Uterus (tissue), 2 donors: ENCODE data around the gene ITSN1.

Experiments
- POLR2A ChIP-seq, 2 donors: fragments of 450-650 bp; IDR thresholded peaks; one replicate each; pipeline ENCODE4 v1.6.1; 2016; ENCODE audit warnings: antibody characterized with exemption in 2 of 2, mild to moderate bottlenecking in 1 of 2, moderate library complexity in 1 of 2
- TF ChIP-seq, protein P1 (sequence below), 4 experiments: fragments of 200-600 bp in 2 of 4; fragments of 450-650 bp in 2 of 4; sonication (generic) in 2 of 4; IDR thresholded peaks; one replicate each; pipeline ENCODE4 v1.5.1; 2016 to 2019; ENCODE audit warnings: antibody characterized with exemption in 4 of 4, mild to moderate bottlenecking in 2 of 4, moderate library complexity in 1 of 4

DNA sequence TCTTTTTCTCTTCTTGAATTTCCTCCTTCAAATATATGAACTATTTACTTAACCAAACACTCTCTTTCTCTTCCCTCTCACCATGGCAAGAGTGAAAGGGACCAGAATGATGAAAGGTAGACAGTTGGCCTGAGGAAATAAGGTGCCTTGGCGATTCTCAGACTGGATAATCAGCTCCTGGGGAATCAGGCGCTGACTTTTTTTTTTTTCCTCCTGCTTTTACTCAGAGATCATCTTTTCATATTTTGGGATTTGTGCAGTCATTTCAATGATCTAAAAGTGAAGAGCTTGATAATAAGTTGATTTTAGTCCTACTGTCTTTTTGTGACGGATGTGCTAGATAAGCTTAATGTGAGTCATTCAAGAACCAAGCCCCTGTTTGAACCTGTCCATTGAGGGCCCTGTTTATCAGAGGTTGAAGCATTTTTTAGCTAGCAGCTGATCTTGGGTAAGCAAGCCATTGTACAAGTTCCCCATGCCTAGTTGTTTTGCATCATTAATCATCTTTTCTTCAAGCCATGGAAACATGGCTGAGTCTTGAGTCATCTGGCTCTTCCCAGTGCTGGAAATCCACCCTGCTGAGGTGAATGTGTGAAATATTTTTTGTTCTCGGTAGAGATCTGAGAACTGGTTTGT lies 40.8 kb downstream of the ITSN1 start:
- TF ChIP-seq, protein P1, sequence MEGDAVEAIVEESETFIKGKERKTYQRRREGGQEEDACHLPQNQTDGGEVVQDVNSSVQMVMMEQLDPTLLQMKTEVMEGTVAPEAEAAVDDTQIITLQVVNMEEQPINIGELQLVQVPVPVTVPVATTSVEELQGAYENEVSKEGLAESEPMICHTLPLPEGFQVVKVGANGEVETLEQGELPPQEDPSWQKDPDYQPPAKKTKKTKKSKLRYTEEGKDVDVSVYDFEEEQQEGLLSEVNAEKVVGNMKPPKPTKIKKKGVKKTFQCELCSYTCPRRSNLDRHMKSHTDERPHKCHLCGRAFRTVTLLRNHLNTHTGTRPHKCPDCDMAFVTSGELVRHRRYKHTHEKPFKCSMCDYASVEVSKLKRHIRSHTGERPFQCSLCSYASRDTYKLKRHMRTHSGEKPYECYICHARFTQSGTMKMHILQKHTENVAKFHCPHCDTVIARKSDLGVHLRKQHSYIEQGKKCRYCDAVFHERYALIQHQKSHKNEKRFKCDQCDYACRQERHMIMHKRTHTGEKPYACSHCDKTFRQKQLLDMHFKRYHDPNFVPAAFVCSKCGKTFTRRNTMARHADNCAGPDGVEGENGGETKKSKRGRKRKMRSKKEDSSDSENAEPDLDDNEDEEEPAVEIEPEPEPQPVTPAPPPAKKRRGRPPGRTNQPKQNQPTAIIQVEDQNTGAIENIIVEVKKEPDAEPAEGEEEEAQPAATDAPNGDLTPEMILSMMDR (IDR thresholded peaks at IDR 0.05): no peak
- TF ChIP-seq POLR2A (IDR thresholded peaks at IDR 0.05): no peak
